DOHH2 (cell line): ENCODE measurements around the gene PAEP.

Source experiments
- H3F3A ChIP-seq: fragments of 200-600 bp; sonication (generic), shearing (Covaris generic); 2 replicates; pipeline ENCODE4 v1.6.0; 2016; ENCODE audit warnings: antibody characterized with exemption, mild to moderate bottlenecking; ENCODE audit not compliant: control insufficient read depth, insufficient read depth
- H3K27ac ChIP-seq: fragments of 200-600 bp; sonication (generic); 2 replicates; pipeline ENCODE4 v1.5.1; 2014; ENCODE audit warnings: low read depth, mild to moderate bottlenecking, low read length, moderate library complexity
- H3K27me3 ChIP-seq: fragments of 200-600 bp; sonication (generic); 2 replicates; pipeline ENCODE4 v1.6.1; 2014; ENCODE audit warnings: mild to moderate bottlenecking, low read length, mixed read lengths; ENCODE audit not compliant: control insufficient read depth
- H3K36me3 ChIP-seq: fragments of 200-600 bp; sonication (generic); 2 replicates; pipeline ENCODE4 v1.6.1; 2014; ENCODE audit warnings: mild to moderate bottlenecking, low read length, moderate library complexity, mixed read lengths; ENCODE audit not compliant: control insufficient read depth
- H3K4me1 ChIP-seq: fragments of 200-600 bp; sonication (generic); 2 replicates; pipeline ENCODE4 v1.6.1; 2014; ENCODE audit warnings: mild to moderate bottlenecking, low read length, mixed read lengths; ENCODE audit not compliant: control insufficient read depth
- H3K4me2 ChIP-seq: fragments of 200-600 bp; sonication (generic); 2 replicates; pipeline ENCODE4 v1.6.0; 2014; ENCODE audit warnings: mild to moderate bottlenecking, low read length, moderate library complexity
- H3K4me3 ChIP-seq: fragments of 200-600 bp; sonication (generic); 2 replicates; pipeline ENCODE4 v1.5.1; 2014; ENCODE audit warnings: mild to moderate bottlenecking, low read length, mixed read lengths
- H3K79me2 ChIP-seq: fragments of 200-600 bp; sonication (generic); 2 replicates; pipeline ENCODE4 v1.6.1; 2014; ENCODE audit warnings: mild to moderate bottlenecking, low read length, mixed read lengths; ENCODE audit not compliant: control insufficient read depth
- H3K9me2 ChIP-seq: fragments of 200-600 bp; sonication (generic); replicated peaks from 2 replicates; pipeline ENCODE4 v1.6.1; 2014; ENCODE audit warnings: mild to moderate bottlenecking, low read length, mixed read lengths; ENCODE audit not compliant: control insufficient read depth
- H3K9me3 ChIP-seq: fragments of 200-600 bp; sonication (generic); 2 replicates; pipeline ENCODE4 v1.6.1; 2014; ENCODE audit warnings: antibody characterized with exemption, low read length, mixed read lengths; ENCODE audit not compliant: control insufficient read depth, insufficient read depth
- H4K20me1 ChIP-seq: fragments of 200-600 bp; sonication (generic); 2 replicates; pipeline ENCODE4 v1.6.0; 2014; ENCODE audit warnings: low read depth, mild to moderate bottlenecking, antibody characterized with exemption, low read length, moderate library complexity; ENCODE audit not compliant: control insufficient read depth, insufficient read depth
- CTCF ChIP-seq: fragments of 200-600 bp; sonication (generic); IDR thresholded peaks from one replicate; pipeline ENCODE4 v1.5.1; 2014; ENCODE audit warnings: antibody characterized with exemption, mild to moderate bottlenecking, low read depth, low read length; ENCODE audit not compliant: poor library complexity, severe bottlenecking
- EZH2phosphoT487 ChIP-seq: fragments of 200-600 bp; sonication (generic); IDR thresholded peaks from 2 replicates; pipeline ENCODE4 v1.6.1; 2017; ENCODE audit warnings: borderline replicate concordance, mild to moderate bottlenecking, antibody characterized with exemption, low read length, moderate library complexity, mixed read lengths

The PAEP gene

GRCh38 chr9:135550344-135550918, 11.1 kb upstream of the PAEP start:
- H3K4me2 ChIP-seq = no peak overlapping the region
- no peaks in the 10 kb centered on the region for H4K20me1 ChIP-seq
- H3K9me3 ChIP-seq = no peaks in the 10 kb centered on the region
- no peaks in the 10 kb centered on the region for H3K36me3 ChIP-seq
- H3K9me2 ChIP-seq = no peaks in the 10 kb centered on the region
- TF ChIP-seq CTCF (no peak), EZH2phosphoT487 (no peak)
- H3K27ac ChIP-seq = no peak overlapping the region
- no peaks in the 10 kb centered on the region for H3F3A ChIP-seq
- H3K4me3 ChIP-seq = no peak overlapping the region
- H3K79me2 ChIP-seq = no peaks in the 10 kb centered on the region
- H3K27me3 ChIP-seq = no peaks in the 10 kb centered on the region
- H3K4me1 ChIP-seq = no peaks in the 10 kb centered on the region

DNA sequence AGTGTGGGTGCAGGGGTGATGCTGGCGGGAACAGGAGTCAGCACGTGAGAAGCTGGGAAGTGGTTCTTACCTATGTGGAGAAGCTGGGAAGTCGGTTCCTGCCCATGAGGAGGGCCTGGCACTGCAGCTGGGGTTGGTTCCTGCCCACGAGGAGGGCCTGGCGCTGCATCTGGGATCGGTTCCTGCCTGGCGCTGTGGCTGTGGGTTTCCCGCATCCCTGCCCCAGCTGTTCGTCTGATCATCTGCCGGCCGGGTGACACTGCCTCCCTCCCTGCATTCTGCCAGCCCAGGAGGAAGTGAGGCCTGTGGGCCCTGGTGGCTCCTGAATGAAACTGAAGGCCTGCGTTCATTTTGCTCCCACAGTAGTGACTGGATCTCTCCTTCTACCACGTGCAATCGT, 10.5 kb upstream of the PAEP start:
- Histone ChIP-seq H3F3A (no peaks in the 10 kb centered on the region), H3K79me2 (no peaks in the 10 kb centered on the region), H3K4me3 (no peak overlapping the region), H3K4me2 (no peak overlapping the region), H3K27ac (no peak overlapping the region), H4K20me1 (no peaks in the 10 kb centered on the region), H3K9me2 (no peaks in the 10 kb centered on the region), H3K36me3 (no peaks in the 10 kb centered on the region), H3K9me3 (no peaks in the 10 kb centered on the region), H3K4me1 (no peaks in the 10 kb centered on the region), H3K27me3 (no peaks in the 10 kb centered on the region)
- TF ChIP-seq CTCF (no peak), EZH2phosphoT487 (no peak)

GRCh38 chr9:135551456-135551855, 10.1 kb upstream of the PAEP start:
- Histone ChIP-seq H3F3A (no peaks in the 10 kb centered on the region), H3K4me1 (no peaks in the 10 kb centered on the region), H3K27me3 (no peaks in the 10 kb centered on the region), H3K36me3 (no peaks in the 10 kb centered on the region), H3K4me2 (no peak overlapping the region), H3K79me2 (no peaks in the 10 kb centered on the region), H3K4me3 (no peak overlapping the region), H3K27ac (no peak overlapping the region), H4K20me1 (no peaks in the 10 kb centered on the region), H3K9me3 (no peaks in the 10 kb centered on the region), H3K9me2 (no peaks in the 10 kb centered on the region)
- no peak for TF ChIP-seq EZH2phosphoT487
- no peak for TF ChIP-seq CTCF
